Muscle of back (tissue), 11 donors: Measurements from ENCODE around the gene NOM1. TPM values are rescaled to one million over a fixed set of nuclear protein-coding genes. Genes with fewer than 3 reads are reported as not detected.

Experiments used
- DNase-seq, 3 donors: peaks; one replicate each; pipeline versions ENCODE4 v3.0.0 to v3.0.0-alpha.2; 2013
- polyA plus RNA-seq, 10 donors: library from polyadenylated mRNA; unstranded; fragments of 120-200 nt; gene quantifications; one replicate each; pipeline ENCODE4 v1.2.1, GENCODE V29; 2013; ENCODE audit not compliant: insufficient read length in 10 of 10

Gene NOM1
- polyA plus RNA-seq, 10 donors: 11.0 to 22.9 (median 16.7) TPM

GRCh38 chr7:157016352-157017041 lies 67.0 kb downstream of the NOM1 start:
- DNase-seq: no peak

- DNase-seq: no peak
Observed at GRCh38 chr7:157017149-157017548, 67.6 kb downstream of the NOM1 start.

- DNase-seq: no peak
Observed at GRCh38 chr7:157017603-157018327, 68.3 kb downstream of the NOM1 start.

- no peak for DNase-seq
Observed at GRCh38 chr7:157018328-157018996, 69.0 kb downstream of the NOM1 start.

- DNase-seq: no peak
Observed at GRCh38 chr7:157018997-157019608, 69.6 kb downstream of the NOM1 start.

- DNase-seq: no peak
Observed at GRCh38 chr7:157019718-157020451, 70.4 kb downstream of the NOM1 start.

- DNase-seq: no peak
Observed at GRCh38 chr7:157020514-157021070, 71.1 kb downstream of the NOM1 start.

- no peak for DNase-seq
Observed at GRCh38 chr7:157021071-157021870, 71.8 kb downstream of the NOM1 start.

- DNase-seq: no peak
Observed at GRCh38 chr7:157021871-157022680, 72.6 kb downstream of the NOM1 start.

Other genes with a start within 250 kb of the NOM1 start
- 10 to 100 TPM; 28.0 to 46.0 (median 34.3) TPM for gene LMBR1, start 56.5 kb upstream of the NOM1 start, polyA plus RNA-seq
- gene MNX1, start 61.0 kb downstream of the NOM1 start, polyA plus RNA-seq: under 1 TPM in 1 of 10 donors, not detected in 9; 0.07 TPM
- gene UBE3C, start 189.2 kb downstream of the NOM1 start, polyA plus RNA-seq: 10 to 100 TPM; 30.4 to 39.0 (median 34.7) TPM